ENCODE data around the gene ATP8A2. TPM values are rescaled to one million over a fixed set of nuclear protein-coding genes. Genes with fewer than 3 reads are reported as not detected.

ATP8A2 gene
- total and polyA plus RNA-seq, 10 of the 15 experiments (the other 5 are each of a cell fraction or from before 2014, with no cell fraction given): 0.01 to 0.04 (median 0.04) TPM; not detected in 7

DNA sequence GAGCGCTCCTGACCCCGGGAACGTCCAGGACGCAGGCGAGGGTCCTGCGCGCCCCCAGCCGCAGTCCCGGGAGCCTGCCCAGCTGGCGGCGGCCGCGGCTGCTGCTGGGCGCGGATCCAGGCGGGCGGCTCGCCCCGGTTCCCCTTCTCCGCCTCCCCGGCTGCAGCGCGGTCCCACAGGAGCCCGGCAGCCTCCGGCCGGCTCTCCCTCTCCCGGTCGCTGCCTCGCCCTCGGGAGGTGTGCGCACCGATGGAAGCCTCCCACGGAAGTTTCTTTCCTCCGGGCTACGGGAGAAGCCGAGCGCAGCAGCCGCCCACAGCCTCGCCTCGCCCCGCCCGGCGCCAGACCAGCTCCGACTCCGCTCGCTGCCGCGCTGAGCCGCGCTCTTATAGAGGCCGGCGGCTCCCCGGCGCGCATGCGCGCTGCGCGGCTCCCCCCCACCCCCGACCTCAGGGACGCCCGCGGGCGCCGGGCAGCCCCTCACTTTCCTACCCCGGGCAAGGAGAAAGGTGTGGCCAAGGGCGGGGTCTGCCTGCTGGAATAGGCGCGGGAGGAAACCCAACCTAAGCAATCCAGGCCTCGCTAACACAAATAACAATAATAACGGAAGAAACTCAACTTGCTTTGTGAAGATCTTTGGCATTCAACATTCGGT, 680.0 kb downstream of the ATP8A2 start, which contains the start of gene SHISA2:
Gene SHISA2 (minus strand): TSS at position 360 of the 655 bp plus-strand sequence. CDS start 1,041 bp downstream, outside the sequence.
- TF ChIP-seq POLR2A (IDR thresholded peaks at IDR 0.05; ENCODE audit: low read depth, low read length): peak; percentile 58; the same call in 1 of the 2 replicates
- TF ChIP-seq, protein P1, sequence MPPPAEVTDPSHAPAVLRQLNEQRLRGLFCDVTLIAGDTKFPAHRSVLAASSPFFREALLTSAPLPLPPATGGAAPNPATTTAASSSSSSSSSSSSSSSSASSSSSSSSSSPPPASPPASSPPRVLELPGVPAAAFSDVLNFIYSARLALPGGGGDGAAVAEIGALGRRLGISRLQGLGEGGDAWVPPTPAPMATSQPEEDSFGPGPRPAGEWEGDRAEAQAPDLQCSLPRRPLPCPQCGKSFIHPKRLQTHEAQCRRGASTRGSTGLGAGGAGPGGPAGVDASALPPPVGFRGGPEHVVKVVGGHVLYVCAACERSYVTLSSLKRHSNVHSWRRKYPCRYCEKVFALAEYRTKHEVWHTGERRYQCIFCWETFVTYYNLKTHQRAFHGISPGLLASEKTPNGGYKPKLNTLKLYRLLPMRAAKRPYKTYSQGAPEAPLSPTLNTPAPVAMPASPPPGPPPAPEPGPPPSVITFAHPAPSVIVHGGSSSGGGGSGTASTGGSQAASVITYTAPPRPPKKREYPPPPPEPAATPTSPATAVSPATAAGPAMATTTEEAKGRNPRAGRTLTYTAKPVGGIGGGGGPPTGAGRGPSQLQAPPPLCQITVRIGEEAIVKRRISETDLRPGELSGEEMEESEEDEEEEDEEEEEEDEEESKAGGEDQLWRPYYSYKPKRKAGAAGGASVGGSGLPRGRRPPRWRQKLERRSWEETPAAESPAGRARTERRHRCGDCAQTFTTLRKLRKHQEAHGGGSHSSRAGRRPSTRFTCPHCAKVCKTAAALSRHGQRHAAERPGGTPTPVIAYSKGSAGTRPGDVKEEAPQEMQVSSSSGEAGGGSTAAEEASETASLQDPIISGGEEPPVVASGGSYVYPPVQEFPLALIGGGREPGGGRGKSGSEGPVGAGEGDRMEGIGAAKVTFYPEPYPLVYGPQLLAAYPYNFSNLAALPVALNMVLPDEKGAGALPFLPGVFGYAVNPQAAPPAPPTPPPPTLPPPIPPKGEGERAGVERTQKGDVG (CRISPR knock-in tag; IDR thresholded peaks at IDR 0.05): no peak
- RAD21 ChIA-PET (ENCODE audit: unreplicated experiment): no interaction called here
- no peak for DNase-seq (ENCODE audit: low read depth, low spot score)
- Histone ChIP-seq H3K4me2 (ENCODE audit: control insufficient read depth, insufficient read depth) (peak within 1 kb of the TSS; percentile 17; the same call in 1 of the 2 replicates), H3K4me1 (ENCODE audit: control insufficient read depth, insufficient read depth, low read length) (no peaks in the 10 kb centered on the region), H3K4me3 (no peak within 1 kb of the TSS), H3K9ac (ENCODE audit: control insufficient read depth, insufficient read depth, low read length) (no peak within 1 kb of the TSS), H3K9me3 (replicated peaks; ENCODE audit: control insufficient read depth, insufficient read depth, low read length) (no peaks in the 10 kb centered on the region; the same call in 2 of the 3 replicates), H4K20me1 (ENCODE audit: control insufficient read depth, insufficient read depth) (no peaks in the 10 kb centered on the region), H3K27ac (ENCODE audit: control insufficient read depth, insufficient read depth) (no peak within 1 kb of the TSS), H3K79me2 (ENCODE audit: control insufficient read depth, insufficient read depth, low read length) (no peaks in the 10 kb centered on the region), H3K36me3 (ENCODE audit: control insufficient read depth in 2 of 2, insufficient read depth in 2 of 2, low read length in 1 of 2) (no peaks in the 10 kb centered on the region), H3K27me3 (replicated peaks in 1 of 2; ENCODE audit: control insufficient read depth in 2 of 2, insufficient read depth in 2 of 2, low read length in 1 of 2) (peaks cover 4% of the 10 kb centered on the region in 2 experiments), H2AFZ (ENCODE audit: control insufficient read depth, low read depth, low read length) (no peak within 1 kb of the TSS)
- POLR2A ChIA-PET: no interaction called here
- intact Hi-C loops (cut with micrococcal nuclease; ENCODE audit: unreplicated experiment): no loop called here
- no TSS peak for BruUV-seq (replicated peaks)
- CTCF ChIA-PET: interaction anchor here (1.0 kb wide), 1 partner anchor 477 kb away, joined by 4 read pairs; no protein-coding TSS in a partner anchor
- no peak for ATAC-seq
- WGBS (ENCODE audit: insufficient coverage, insufficient replicate concordance, low lambda C conversion rate, missing lambda C conversion rate): 22% methylated on average over 51 of the region's 72 CpGs
- SMC1A ChIA-PET (ENCODE audit: uncharacterized antibody, unreplicated experiment): no interaction called here
- FAIRE-seq: no peak
- in situ Hi-C loops (cut with MboI): no loop called here

DNA sequence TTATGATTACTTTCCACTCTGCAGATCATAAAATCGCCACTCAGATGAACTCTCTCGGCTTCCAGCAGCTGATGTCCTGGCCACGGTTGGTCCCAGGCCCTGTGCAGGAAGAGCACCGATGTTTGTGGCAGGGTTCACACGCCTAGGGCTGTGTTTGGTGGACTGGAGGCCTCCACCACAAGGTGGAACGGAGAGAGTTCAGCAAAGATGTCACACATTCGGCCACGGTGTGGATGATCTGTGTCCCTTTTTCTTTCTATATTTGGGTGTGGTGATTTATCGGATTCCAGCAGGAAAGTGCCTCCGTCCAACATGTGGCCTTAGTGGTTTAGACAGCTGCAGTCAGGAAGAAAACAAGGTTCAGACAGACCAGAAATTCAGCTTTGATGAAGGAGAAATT, 680.6 kb downstream of the ATP8A2 start:
- ChIA-PET SMC1A (ENCODE audit: uncharacterized antibody, unreplicated experiment) (no interaction called here), RAD21 (ENCODE audit: unreplicated experiment) (no interaction called here), CTCF (interaction anchor here (1.0 kb wide), 1 partner anchor 478 kb away, joined by 4 read pairs; no protein-coding TSS in a partner anchor), POLR2A (no interaction called here)
- Histone ChIP-seq H3K79me2 (ENCODE audit: control insufficient read depth, insufficient read depth, low read length) (no peaks in the 10 kb centered on the region), H3K4me2 (ENCODE audit: control insufficient read depth, insufficient read depth) (no peak overlapping the region), H3K9ac (ENCODE audit: control insufficient read depth, insufficient read depth, low read length) (no peak overlapping the region), H4K20me1 (ENCODE audit: control insufficient read depth, insufficient read depth) (no peaks in the 10 kb centered on the region), H3K36me3 (ENCODE audit: control insufficient read depth in 2 of 2, insufficient read depth in 2 of 2, low read length in 1 of 2) (no peaks in the 10 kb centered on the region), H3K27me3 (replicated peaks in 1 of 2; ENCODE audit: control insufficient read depth in 2 of 2, insufficient read depth in 2 of 2, low read length in 1 of 2) (peaks cover 4% of the 10 kb centered on the region in 2 experiments), H3K27ac (ENCODE audit: control insufficient read depth, insufficient read depth) (no peak overlapping the region), H3K9me3 (replicated peaks; ENCODE audit: control insufficient read depth, insufficient read depth, low read length) (no peaks in the 10 kb centered on the region; the same call in 2 of the 3 replicates), H3K4me3 (no peak overlapping the region), H2AFZ (ENCODE audit: control insufficient read depth, low read depth, low read length) (no peak overlapping the region), H3K4me1 (ENCODE audit: control insufficient read depth, insufficient read depth, low read length) (no peaks in the 10 kb centered on the region)
- in situ Hi-C loops (cut with MboI): no loop called here
- no TSS peak for BruUV-seq (replicated peaks)
- WGBS (ENCODE audit: insufficient coverage, insufficient replicate concordance, low lambda C conversion rate, missing lambda C conversion rate): 41% methylated on average over 10 of the region's 10 CpGs
- no peak for ATAC-seq
- intact Hi-C loops (cut with micrococcal nuclease; ENCODE audit: unreplicated experiment): no loop called here
- TF ChIP-seq SREBF1 (IDR thresholded peaks at IDR 0.05; ENCODE audit: low read length) (no peak), E4F1 (IDR thresholded peaks at IDR 0.05; ENCODE audit: borderline replicate concordance, partially characterized antibody) (no peak), HDAC2 (IDR thresholded peaks at IDR 0.05) (no peak), STAT1 (conservative IDR thresholded peaks at IDR 0.05) (no peak), TCF3 (IDR thresholded peaks at IDR 0.05; ENCODE audit: borderline replicate concordance, insufficient read depth, low read depth, low read length) (no peak)
- TF ChIP-seq, protein P2, sequence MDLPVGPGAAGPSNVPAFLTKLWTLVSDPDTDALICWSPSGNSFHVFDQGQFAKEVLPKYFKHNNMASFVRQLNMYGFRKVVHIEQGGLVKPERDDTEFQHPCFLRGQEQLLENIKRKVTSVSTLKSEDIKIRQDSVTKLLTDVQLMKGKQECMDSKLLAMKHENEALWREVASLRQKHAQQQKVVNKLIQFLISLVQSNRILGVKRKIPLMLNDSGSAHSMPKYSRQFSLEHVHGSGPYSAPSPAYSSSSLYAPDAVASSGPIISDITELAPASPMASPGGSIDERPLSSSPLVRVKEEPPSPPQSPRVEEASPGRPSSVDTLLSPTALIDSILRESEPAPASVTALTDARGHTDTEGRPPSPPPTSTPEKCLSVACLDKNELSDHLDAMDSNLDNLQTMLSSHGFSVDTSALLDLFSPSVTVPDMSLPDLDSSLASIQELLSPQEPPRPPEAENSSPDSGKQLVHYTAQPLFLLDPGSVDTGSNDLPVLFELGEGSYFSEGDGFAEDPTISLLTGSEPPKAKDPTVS (IDR thresholded peaks at IDR 0.05; ENCODE audit: low read depth, low read length): no peak
- no peak for DNase-seq (ENCODE audit: low read depth, low spot score)
- FAIRE-seq: no peak

Measured in GM12878 (cell line).